ENCODE measurements around the gene MAPK1. TPM values are rescaled to one million over a fixed set of nuclear protein-coding genes. Genes with fewer than 3 reads are reported as not detected.

MAPK1 gene
- total RNA-seq, 1 donor from 2014 or later: 156 TPM

GRCh38 chr22:21834869-21835268 lies 32.6 kb downstream of the MAPK1 start:
- H3K27me3 Mint-ChIP-seq (ENCODE audit: low read depth): no peaks in the 10 kb centered on the region
- H3K27ac Mint-ChIP-seq (ENCODE audit: unreplicated experiment): peak overlapping the region; percentile 42
- peaks cover 58% of the 10 kb centered on the region for H3K4me1 Mint-ChIP-seq (ENCODE audit: low read depth)
- H3K9me3 Mint-ChIP-seq (ENCODE audit: low read depth): no peaks in the 10 kb centered on the region
- no peak overlapping the region for H3K4me3 Mint-ChIP-seq (ENCODE audit: unreplicated experiment)
- no peak for DNase-seq (ENCODE audit: low spot score)
- no peak for TF ChIP-seq CTCF (IDR thresholded peaks at IDR 0.05)
- H3K36me3 Mint-ChIP-seq (ENCODE audit: low read depth): no peaks in the 10 kb centered on the region

DNA sequence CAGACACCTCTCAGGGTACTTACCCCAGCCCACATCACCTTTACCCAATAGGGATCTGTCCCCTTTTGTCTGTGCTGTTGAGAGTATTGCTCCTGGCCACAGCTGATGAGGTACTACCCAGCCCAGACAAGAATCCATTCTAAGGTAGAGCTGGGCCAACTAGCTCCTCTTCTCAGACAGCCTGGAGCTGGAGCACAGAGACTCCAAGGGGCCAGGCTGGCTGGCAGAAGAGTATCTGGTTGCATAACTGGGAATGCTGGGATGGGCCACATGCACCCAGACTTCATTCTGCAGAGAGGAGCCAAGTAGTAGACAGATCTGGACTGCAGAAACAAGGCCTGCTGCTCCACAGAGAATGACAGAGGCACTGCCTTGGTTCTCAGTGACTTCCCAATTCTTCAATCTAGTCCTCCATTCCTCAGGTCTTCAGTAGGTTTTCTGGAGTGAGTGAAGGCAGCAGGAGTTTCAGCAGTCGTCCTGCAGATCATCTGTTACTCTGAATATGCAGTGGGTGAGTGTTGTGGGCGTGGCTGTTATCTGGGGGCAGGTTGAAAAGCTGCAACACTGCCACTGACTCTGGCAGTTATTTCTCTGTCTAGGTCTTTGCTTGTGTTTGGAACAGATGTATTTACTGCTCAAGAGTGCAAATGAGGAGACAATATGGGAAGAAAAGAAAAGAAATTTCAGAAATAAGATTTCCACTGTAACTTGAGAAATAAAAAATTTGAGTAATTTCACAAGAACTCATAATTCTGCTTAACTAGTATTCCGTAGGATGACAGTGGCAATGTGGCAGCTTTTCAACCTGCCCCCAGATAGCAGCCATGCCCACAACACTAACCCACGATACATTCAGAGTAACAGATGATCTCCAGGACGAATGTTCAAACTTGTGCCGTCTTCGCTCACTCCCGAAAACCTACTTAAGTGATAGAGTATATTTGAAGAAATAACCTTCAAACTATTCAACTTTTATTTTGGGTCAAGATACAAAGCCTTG lies 34.9 kb downstream of the MAPK1 start:
- Mint-ChIP-seq H3K9me3 (ENCODE audit: low read depth) (no peaks in the 10 kb centered on the region), H3K4me1 (ENCODE audit: low read depth) (peaks cover 67% of the 10 kb centered on the region), H3K36me3 (ENCODE audit: low read depth) (no peaks in the 10 kb centered on the region), H3K27me3 (ENCODE audit: low read depth) (no peaks in the 10 kb centered on the region), H3K27ac (ENCODE audit: unreplicated experiment) (peak overlapping the region; percentile 77), H3K4me3 (ENCODE audit: unreplicated experiment) (no peak overlapping the region)
- TF ChIP-seq CTCF (IDR thresholded peaks at IDR 0.05): no peak
- no peak for DNase-seq (ENCODE audit: low spot score)

- no peak overlapping the region for H3K4me3 Mint-ChIP-seq (ENCODE audit: unreplicated experiment)
- H3K9me3 Mint-ChIP-seq (ENCODE audit: low read depth): no peaks in the 10 kb centered on the region
- H3K27ac Mint-ChIP-seq (ENCODE audit: unreplicated experiment): peak overlapping the region; percentile 9
- no peaks in the 10 kb centered on the region for H3K27me3 Mint-ChIP-seq (ENCODE audit: low read depth)
- no peak for TF ChIP-seq CTCF (IDR thresholded peaks at IDR 0.05)
- peaks cover 61% of the 10 kb centered on the region for H3K4me1 Mint-ChIP-seq (ENCODE audit: low read depth)
- DNase-seq (ENCODE audit: low spot score): no peak
- H3K36me3 Mint-ChIP-seq (ENCODE audit: low read depth): no peaks in the 10 kb centered on the region
These were observed 37.9 kb downstream of the MAPK1 start for GRCh38 chr22:21829523-21829922.

- Mint-ChIP-seq H3K27me3 (ENCODE audit: low read depth) (no peaks in the 10 kb centered on the region), H3K4me1 (ENCODE audit: low read depth) (peaks cover 72% of the 10 kb centered on the region), H3K36me3 (ENCODE audit: low read depth) (no peaks in the 10 kb centered on the region), H3K27ac (ENCODE audit: unreplicated experiment) (peak overlapping the region; percentile 77), H3K4me3 (ENCODE audit: unreplicated experiment) (no peak overlapping the region), H3K9me3 (ENCODE audit: low read depth) (no peaks in the 10 kb centered on the region)
- DNase-seq (ENCODE audit: low spot score): no peak
- TF ChIP-seq CTCF (IDR thresholded peaks at IDR 0.05): no peak
These were observed 39.2 kb downstream of the MAPK1 start for GRCh38 chr22:21828268-21828638.

GRCh38 chr22:21827628-21828267 lies 39.7 kb downstream of the MAPK1 start:
- peaks cover 72% of the 10 kb centered on the region for H3K4me1 Mint-ChIP-seq (ENCODE audit: low read depth)
- H3K27me3 Mint-ChIP-seq (ENCODE audit: low read depth): no peaks in the 10 kb centered on the region
- no peaks in the 10 kb centered on the region for H3K9me3 Mint-ChIP-seq (ENCODE audit: low read depth)
- no peak for DNase-seq (ENCODE audit: low spot score)
- no peak for TF ChIP-seq CTCF (IDR thresholded peaks at IDR 0.05)
- peak overlapping the region; percentile 77 for H3K27ac Mint-ChIP-seq (ENCODE audit: unreplicated experiment)
- H3K36me3 Mint-ChIP-seq (ENCODE audit: low read depth): no peaks in the 10 kb centered on the region
- no peak overlapping the region for H3K4me3 Mint-ChIP-seq (ENCODE audit: unreplicated experiment)
